ENCODE data around the gene LPCAT1.
"Not testable (repeated sequence)": the region's sequence is repeated elsewhere in the genome, so short reads cannot be mapped to it uniquely, and the experiment has no call there.

The LPCAT1 gene

DNA sequence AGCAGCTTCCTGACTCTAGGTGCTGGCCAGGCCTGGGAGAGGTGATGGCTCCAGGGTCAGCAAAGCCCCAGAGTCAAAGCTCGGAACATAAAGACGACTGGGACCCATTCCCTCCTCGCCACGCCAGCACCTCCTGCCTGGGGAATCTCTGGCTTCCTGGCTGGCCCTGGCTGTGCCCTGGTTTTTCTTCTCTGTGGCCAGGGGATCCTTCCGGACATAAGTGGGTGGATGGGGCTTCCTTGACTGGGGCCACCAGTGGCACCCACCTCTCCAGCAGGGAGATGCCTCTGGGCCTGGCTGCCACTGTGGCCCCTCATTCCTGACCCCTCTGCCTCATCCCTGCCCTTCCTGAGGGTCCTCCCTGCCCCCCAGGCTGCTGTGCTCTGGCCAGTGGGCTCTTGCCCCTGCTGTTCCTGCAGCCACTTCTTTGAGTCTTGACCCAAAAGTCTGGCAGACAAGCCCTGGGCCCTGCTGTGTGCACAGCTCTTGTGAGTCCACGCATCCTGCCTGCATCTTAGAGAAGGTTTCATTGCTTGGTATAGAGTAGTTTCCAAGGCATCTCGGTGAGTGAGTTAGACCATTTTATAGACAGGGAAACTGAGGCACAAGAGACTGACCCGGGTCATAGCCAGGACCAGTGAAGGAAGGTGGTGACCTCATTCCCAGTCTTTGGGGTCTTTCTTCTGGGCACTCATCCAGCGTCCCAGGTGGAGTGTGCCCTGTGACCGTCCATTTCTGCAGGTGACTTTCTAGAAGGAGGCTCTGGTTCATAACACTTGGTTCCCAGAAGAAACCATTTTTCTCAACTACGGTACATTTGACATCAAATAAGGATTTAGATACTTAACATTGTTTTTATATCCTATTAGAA, 17.3 kb upstream of the LPCAT1 start:
- no peak for DNase-seq (ENCODE audit: low spot score)

DNA sequence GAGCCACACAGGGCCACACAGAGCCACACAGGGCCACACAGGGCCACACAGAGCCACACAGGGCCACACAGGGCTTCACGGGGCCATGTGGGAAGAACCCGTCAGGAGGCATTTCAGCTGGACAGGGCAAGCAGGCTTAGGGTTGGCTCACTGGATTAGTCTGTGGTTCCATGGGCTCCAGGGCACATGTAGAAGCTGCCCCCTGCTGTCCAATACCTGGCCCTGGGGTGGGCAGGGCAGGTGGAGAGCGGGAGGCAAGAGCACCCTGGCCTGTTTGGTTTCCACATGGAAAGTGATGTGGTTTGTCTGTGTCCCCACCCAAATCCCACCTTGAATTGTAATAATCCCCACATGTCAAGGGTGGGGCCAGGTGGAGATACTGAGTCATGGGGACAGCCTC, 16.4 kb upstream of the LPCAT1 start:
- DNase-seq (ENCODE audit: low spot score) = no peak

DNA sequence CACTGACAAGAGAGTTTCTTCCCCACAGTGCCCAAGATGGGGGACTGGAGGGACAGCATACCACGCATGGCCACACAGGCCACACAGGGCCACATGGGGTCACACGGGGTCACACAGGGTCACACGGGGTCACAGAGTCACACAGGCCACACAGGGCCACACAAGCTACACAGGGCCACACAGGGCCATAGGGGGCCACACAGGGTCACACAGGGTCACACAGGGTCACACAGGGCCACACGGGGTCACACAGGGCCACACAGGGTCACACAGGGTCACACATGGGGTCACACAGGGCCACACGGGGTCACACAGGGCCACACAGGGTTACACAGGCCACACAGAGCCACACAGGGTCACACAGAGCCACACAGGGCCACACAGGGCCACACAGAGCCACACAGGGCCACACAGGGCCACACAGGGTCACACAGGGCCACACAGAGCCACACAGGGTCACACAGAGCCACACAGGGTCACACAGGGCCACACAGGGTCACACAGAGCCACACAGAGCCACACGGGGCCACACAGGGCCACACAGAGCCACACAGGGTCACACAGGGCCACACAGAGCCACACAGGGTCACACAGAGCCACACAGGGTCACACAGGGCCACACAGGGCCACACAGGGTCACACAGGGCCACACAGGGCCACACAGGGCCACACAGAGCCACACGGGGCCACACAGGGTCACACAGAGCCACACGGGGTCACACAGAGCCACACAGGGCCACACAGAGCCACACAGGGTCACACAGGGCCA, 15.8 kb upstream of the LPCAT1 start:
- DNase-seq (ENCODE audit: low spot score) = not testable (repeated sequence)

DNA sequence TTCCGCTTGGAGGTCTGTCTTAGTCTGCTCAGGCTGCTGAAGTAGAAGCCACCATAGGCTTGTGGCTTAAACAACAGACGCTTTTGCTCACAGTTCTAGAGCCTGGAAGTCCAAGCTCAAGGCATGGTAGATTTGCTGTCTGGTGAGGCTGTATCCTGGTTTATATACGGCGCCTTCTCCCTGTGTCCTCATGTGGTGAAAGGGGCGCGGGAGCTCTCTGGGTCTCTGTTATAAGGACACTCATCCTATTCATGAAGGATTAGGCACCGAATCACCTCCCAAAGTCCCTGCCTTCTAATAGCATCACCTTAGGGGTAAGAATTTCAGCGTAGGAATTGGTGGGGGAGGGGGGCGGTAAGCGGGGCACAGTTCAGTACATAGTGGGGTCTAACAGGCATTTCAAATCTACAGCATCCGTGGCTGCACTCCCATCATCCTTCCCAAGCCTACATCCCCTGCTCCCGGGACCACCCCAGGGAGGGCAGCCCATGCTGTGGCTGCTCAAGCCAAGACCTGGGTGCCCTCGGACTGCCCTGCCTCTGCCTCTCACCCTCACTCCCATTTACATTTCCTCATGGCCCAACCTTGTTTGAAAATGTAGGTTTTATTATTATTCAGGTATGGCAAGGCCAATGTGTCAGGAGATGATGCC, 15.1 kb upstream of the LPCAT1 start:
- DNase-seq (ENCODE audit: low spot score) = no peak

DNA sequence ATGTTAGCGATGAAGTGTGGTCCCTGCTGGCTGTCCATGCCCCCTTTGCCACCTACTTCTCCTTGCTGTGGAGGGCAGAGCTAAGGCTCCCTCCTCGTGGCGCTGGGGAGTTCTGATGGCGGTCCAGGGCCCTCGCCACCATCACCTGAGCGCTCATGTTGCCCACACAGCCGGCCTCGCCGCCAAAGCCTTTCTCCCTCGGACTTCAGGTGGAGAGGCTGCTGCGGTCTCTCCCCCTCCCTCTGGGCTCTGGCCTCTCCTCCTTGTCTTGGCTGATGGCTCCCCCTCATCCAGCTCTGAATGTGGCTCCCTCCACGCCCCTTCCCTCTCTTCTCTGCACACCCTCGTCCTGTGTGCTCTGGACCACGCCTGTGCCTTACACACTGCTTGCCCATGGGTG, 14.5 kb upstream of the LPCAT1 start:
- DNase-seq (ENCODE audit: low spot score) = no peak

DNA sequence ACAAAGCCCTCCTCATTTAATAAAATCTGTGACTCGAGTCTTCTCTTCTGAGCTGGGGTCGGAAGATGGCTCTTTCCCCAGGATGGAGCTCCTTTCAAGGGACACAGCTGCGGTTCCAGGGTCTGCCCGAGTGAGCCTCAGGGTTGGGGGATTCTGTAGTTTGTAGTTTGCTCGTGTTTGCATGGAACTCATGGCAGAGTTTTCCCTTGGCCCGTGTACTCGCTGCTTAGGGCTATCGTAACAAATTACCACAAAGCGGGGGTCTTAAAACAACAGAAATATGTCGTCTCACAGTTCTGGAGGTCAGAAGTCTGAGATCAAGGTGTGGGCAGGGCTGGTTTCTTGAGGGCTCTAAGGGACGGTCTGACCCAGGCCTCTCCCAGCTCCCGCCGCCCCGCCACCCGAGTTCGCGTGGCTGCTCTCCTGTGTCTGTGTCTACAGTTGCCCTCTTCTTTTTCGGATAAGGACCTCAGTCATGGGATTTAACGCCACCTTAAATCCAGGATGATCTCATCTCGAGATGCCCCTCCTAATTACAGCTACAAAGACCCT, 13.9 kb upstream of the LPCAT1 start:
- DNase-seq (ENCODE audit: low spot score) = no peak

DNA sequence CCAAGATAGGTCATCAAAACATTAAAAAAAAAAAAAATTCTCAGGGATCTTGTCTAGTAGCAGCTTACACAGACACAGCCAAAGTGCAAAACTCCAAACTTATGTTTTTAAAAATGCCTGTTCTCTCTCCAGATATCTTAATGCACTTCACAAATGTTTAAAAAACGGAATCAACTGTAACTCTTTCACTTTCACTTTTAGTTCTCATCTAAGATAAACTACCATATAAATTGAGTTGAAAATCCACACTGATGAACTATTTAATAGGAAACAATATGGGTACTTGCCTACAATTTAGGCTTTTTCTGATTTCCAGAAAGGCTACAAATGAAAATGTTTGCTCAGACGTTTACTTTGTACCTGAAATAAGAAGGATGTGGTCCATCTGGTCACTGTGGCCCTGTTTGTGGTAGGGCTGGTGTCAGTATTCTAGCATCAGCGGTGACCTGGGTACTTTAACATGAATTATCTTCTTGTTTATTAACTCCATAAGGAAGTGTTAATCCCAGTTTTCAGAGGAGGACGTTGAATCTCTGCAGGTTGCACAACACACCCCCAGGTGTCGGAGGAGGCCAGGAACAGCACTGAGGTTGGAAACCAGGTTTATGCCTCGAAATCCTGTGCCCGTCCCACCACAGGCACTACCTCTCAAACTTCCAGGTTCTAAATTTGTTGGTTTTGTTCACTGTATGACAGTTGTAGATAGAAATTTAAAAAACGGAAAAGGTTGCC, 13.3 kb upstream of the LPCAT1 start:
- no peak for DNase-seq (ENCODE audit: low spot score)

DNA sequence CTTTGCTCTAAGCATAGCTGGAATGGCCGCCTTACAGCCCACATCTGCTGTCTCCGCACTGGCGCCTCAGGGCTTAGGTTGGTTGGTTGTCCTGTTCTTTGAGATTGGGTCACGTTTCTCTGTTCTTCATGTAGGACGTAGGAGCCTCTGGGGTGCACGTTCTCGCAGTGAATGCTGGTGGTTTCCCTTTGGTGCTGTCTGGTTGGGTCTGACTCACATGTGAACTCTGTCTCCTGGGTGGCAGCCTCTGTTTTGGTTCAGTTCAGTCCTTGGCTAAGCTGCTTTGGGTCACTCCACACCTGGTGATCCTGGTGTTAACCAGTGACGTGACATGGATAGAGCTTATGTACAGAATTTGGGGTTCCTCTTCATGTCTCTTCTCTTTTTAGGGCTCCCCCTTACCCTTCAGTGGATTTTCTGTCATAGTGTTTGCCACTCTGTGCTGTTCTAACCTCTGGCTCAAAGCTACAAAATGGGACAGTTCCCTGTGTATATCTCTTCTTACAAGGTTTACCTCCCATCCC, 12.6 kb upstream of the LPCAT1 start:
- DNase-seq (ENCODE audit: low spot score) = peak; percentile 70

DNA sequence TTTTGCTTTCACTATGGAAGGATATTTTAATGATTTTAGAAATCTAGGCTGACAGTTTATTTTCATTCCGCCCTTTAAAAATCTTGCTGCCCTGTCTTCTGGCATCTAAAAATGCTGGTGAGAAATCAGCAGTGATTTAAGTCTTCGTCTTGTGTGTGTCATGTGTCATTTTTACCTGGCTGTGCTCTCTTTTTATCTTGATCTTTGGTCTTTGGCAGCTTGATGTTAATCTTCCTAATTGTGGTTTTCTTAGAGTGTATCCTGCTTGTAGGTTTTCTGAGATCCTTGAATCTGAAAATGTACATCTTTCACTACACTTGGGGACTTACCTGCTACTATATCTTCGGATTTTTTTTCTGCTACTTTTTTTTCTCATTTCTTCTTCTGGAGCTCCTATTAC, 11.9 kb upstream of the LPCAT1 start:
- peak; percentile 20 for DNase-seq (ENCODE audit: low spot score)

DNA sequence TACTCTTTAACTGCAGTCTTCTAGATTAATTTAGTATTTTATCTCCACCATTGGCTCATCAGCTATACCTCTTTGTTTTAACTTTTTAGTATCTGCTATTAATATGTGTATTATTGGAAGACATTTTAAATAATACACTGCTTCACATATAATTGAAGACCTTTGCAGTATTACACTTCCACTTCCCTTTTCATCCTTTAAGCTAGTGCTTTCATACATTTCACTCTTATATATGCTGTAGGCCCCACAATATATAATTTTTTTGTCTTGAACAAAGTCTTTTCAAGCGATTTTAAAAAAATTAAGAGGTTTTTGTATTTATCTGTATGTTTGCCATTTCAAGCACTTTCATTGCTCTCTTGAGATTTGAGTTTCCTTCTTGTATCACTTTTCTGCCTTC, 8.6 kb upstream of the LPCAT1 start:
- DNase-seq (ENCODE audit: low spot score) = no peak

DNA sequence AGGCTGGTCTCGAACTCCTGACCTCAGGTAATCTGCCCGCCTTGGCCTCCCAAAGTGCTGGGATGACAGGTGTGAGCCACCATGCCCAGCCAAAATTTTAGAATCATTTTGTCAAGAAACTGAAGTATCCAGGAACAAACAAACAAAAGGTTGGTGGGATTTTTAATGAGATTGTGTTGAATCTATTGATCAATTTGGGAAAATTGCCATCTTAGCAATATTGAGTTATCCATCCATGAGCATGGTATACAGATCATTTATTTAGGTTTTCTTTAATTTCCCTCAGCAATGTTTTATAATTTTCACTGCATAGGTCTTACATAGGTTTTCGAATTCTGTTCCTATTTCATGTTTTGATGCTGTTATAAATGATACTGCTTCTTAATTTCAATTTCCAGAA, 5.7 kb upstream of the LPCAT1 start:
- DNase-seq (ENCODE audit: low spot score) = no peak

DNA sequence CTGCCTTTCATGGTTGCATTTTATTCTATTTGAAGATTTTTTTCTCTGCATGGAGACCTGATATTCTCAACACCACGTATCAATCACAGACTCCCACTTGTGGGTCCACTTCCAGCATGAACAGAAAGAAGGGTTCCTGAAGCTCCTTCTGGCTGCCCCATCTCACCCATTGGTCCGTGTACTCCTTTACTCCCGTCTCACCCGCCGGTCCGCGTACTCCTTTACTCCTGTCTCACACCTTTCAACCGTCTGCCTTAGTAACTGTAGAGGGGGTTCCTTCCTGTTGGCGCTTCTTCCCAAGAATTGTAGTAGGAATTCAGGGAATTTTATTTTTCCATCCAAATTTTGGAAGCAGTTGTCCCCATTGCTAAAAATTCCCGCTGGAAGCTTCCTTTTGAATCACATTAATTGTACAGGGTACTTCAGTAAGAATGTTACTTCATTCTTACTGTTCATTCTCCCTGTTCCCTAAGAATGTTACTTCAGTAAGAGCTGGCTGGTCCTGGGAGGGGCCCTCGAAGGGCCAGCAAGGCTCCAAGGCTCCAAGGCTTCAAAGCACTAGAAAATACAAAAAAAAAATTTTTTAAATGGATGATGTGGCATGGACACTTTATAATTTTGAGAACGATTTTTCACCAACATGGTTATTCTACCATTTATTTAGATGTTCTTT, 3.9 kb upstream of the LPCAT1 start:
- DNase-seq (ENCODE audit: low spot score) = no peak

DNA sequence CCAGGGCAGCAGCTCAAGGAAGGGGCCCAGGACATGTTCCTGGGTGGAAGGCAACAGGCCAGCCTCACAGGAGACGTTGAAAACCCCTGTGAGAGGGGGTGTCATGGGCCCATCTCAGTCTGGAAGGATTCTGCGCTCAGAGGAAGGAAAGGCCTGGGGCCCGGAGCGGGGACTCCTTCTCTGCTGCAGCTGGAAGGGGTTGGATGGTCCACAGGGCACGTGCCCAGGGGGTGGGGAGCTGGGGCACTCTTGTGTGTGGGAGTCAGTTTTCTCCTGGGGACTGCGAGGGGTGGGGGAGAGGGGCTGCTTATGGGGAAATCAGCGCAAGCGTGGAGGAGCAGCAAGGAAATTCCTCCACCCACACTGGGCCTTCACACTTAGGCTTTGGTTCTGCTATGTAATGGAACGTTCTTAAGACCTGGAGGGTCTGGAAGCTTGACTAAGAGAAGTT, 2.9 kb upstream of the LPCAT1 start:
- no peak for DNase-seq (ENCODE audit: low spot score)

DNA sequence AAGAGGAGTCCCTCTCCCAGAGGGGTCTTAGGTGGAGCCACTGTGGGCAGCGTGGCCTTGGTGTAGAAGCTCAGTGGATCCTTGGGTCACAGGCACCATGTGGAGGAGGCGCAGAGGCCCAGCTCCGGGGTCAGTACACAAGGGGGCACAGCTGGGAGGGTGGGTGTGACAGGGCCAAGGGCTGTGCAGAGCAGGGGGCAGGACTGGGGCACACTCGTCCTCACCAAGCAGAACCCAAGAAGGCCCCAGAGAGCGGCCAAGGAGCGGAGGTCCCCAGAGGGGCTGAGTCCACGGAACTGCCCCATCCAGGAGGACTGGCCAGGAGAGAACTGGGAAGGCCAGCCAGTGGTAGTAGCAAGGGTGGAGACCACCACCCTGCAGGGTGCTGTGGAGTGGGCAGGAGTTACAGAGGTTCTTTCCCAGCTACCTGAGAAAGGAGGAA, 2.5 kb upstream of the LPCAT1 start:
- no peak for DNase-seq (ENCODE audit: low spot score)

DNA sequence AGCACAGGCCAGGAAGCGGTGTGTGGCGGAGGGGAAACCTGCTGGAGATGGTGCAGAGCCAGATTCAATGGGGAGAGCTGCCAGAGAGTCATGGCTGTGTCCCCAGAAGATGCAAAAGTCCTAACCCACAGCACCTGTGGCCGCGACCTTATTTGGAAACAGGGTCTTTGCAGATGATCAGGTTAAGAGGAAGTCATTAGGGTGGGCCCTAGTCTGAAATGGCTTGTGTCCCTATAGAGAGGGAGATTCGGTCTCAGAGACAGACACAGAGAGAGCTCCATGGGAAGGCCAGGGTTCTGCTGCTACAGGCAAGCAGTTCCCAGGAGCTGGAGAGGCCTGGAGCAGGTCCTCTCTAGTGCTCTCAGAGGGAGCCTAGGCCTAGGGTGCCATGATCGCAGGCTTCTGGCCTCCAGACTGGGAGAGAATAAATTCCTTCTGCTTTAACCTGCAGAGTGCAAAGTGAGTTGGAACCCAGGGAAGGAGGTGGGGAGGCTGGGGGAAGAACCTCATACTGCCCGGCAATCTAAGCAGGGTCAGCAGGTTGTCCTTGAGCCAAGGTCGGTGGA, 1.9 kb upstream of the LPCAT1 start:
- DNase-seq (ENCODE audit: low spot score) = no peak

DNA sequence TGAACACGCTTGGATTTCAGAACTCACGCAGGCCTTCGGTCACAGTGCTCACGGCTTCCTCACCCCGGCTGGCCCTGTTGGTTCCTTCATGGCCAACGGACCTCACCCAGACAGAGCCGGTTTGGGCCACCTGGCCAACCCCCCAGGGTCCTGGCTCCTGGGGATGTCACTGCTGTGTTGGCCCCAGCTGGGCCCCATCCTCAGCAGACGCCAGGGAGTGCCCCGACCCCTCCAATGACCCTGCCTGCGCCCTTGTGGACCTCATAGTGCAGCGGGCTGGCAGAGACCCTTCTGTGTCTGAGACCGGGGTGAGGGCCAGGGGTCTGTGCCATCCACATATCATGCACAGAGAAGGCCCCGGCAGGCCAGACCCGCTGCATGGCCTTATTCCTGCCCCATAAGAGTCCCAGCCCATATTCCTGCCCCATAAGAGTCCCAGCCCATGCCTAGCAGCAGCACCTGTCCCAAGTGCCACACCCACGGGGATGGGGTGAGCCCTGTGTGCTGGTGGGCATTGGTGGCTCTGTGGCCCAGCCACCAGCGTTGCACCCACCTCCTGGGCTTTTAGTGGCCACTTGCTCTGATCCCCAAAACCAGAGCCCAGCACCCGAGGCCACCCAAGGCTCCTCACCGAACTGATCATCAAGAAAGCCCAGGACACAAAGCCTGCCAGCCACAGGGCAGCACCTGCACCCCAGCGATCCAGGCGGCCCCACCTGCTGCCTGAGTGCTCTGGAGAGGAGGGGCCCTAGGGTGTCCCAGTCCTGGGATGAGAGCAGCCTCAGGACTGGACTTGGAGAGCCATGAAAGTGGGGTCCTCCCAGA, 1.3 kb upstream of the LPCAT1 start:
- DNase-seq (ENCODE audit: low spot score) = no peak

DNA sequence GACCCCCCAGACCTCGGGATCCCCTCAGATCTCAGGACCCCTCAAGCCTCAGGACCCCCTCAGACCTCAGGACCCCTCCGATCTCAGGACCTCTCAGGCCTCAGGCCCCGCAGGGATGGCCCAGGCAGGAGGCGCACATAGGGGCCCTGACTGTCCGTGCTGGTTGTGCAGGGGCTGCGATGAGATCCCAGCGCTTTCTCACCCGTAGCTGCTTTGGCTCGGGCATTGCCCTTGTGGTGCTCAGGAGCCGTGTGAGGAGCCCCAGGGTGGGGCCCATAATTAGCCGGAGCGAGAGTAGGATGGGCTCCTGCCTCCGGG, 680 bp upstream of the LPCAT1 start:
- DNase-seq (ENCODE audit: low spot score) = no peak

DNA sequence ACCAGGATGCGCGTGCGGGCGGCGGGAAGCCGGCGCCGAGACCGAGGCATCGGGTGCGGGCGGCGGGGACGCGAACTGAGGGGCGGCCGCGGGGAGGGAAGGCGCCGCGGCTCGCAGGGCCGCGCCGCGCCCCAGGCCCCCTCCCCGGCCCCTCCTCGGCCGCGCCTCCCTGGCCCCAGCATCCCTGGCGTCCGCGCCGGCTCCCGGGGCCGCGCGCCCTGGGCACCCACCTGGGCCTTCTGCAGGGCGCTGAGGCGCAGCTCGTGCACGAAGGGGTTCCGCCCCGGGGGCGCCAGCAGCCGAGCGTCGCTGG, 324 bp downstream of the LPCAT1 start:
- no peak for DNase-seq (ENCODE audit: low spot score)

DNA sequence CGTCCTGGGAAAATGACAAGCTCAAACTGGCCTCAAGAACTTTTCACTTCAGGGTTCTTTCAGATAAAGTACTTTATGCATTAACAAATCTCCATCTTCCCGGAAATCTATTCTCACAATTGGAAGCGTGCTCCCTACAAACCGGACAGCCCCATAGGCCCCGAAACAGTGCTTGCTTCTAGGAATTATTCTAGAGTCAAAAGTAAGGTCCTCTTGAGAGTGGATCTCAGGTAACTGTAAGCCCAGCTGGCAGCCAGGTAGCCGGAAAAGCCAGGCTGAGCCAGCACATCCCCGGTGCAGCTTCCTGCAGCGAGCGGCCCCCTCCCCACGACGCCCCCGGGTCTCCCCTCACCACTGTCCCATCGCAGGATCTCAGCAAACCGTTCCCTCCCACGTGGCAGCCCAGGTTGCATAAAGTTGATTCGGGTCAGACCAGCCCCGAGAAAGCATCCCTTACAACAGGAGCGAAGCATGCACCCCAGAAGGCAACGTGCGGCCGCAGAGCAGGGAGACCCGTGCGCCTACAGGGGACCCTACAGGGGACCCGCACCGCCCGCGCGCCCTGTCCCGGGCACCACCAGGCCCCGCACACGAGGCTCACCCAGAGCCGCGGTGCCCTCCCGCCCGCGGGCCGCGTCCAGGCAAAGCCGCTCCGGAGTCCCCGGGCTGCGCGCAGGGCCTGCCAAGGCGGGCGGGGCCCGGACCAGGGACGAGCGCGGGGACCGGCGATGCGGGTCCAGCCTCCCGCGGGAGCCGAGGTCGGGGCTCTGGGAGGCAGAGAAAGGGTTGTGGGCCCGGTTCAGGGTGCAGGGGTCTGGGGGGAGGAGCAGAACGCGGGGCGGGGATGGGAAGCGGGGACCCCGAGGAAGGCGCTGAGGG, 920 bp downstream of the LPCAT1 start:
- DNase-seq (ENCODE audit: low spot score) = no peak
